Right hindlimb (tissue), 1 donor: Measurements from ENCODE around the gene ZBTB7B.
"Not testable (repeated sequence)": the region's sequence is repeated elsewhere in the genome, so short reads cannot be mapped to it uniquely, and the experiment has no call there.

ENCODE experiments used
- DNase-seq: peaks from one replicate; pipeline ENCODE4 v3.0.0-alpha.2; 2018

The ZBTB7B gene

GRCh38 chr1:154969246-154969645 is 33.4 kb upstream of the ZBTB7B start:
- no peak for DNase-seq

- DNase-seq = peak; percentile 65
These were observed 32.6 kb upstream of the ZBTB7B start for GRCh38 chr1:154969860-154970452.

- peak; percentile 98 for DNase-seq
These were observed 31.8 kb upstream of the ZBTB7B start, which contains the start of gene SHC1 for GRCh38 chr1:154970631-154971340. TSS of gene SHC1 (minus strand) at chr1:154970747. CDS start at chr1:154970526, 221 bp downstream.

- no peak for DNase-seq
These were observed 31.1 kb upstream of the ZBTB7B start for GRCh38 chr1:154971341-154971998.

GRCh38 chr1:154972213-154972516 is 30.4 kb upstream of the ZBTB7B start:
- no peak for DNase-seq

- DNase-seq = peak; percentile 81
These were observed 29.9 kb upstream of the ZBTB7B start for GRCh38 chr1:154972517-154973343.

GRCh38 chr1:154973344-154974101 is 29.1 kb upstream of the ZBTB7B start:
- peak; percentile 96 for DNase-seq

GRCh38 chr1:154974102-154974807 is 28.3 kb upstream of the ZBTB7B start, which contains the start of gene CKS1B:
TSS of gene CKS1B (plus strand) at chr1:154974681. CDS start at chr1:154974746, 65 bp downstream.
- DNase-seq = peak; percentile 99

GRCh38 chr1:154974808-154975408 is 27.7 kb upstream of the ZBTB7B start:
- peak; percentile 97 for DNase-seq

- peak; percentile 74 for DNase-seq
These were observed 27.1 kb upstream of the ZBTB7B start for GRCh38 chr1:154975409-154976059.

- DNase-seq = not testable (repeated sequence)
These were observed 24.8 kb upstream of the ZBTB7B start for GRCh38 chr1:154977762-154978161.

- DNase-seq = no peak
These were observed 24.2 kb upstream of the ZBTB7B start for GRCh38 chr1:154978360-154978759.

GRCh38 chr1:154982341-154982740 is 20.3 kb upstream of the ZBTB7B start:
- no peak for DNase-seq

- peak; percentile 98 for DNase-seq
These were observed 19.5 kb upstream of the ZBTB7B start, which contains the start of gene FLAD1 for GRCh38 chr1:154982897-154983648. TSS of gene FLAD1 (plus strand) at chr1:154983344. CDS start at chr1:154983695, 351 bp downstream.

GRCh38 chr1:154983776-154984466 is 18.7 kb upstream of the ZBTB7B start:
- no peak for DNase-seq

GRCh38 chr1:154986736-154987135 is 15.9 kb upstream of the ZBTB7B start:
- DNase-seq = not testable (repeated sequence)

GRCh38 chr1:154987326-154987725 is 15.3 kb upstream of the ZBTB7B start:
- DNase-seq = no peak

- DNase-seq = no peak
These were observed 14.3 kb upstream of the ZBTB7B start for GRCh38 chr1:154988058-154988954.
